Small intestine (tissue), 7 donors: ENCODE measurements around the gene SPRING1. TPM values are rescaled to one million over a fixed set of nuclear protein-coding genes. Genes with fewer than 3 reads are reported as not detected.

Source experiments
- DNase-seq, 2 donors: peaks; one replicate each; pipeline versions ENCODE4 v3.0.0 to v3.0.0-alpha.2; 2013
- FAIRE-seq: peaks from 2 replicates; lab custom pipeline; 2012; peaks lifted over from hg19 to GRCh38; lab: Jason Lieb, UNC
- H3K27ac ChIP-seq, 3 donors: one replicate each; pipeline ENCODE4 v1.5.1; 2013; ENCODE audit warnings: low read length in 2 of 3, mild to moderate bottlenecking in 2 of 3, control low read depth in 1 of 3, inconsistent platforms in 1 of 3, low read depth in 1 of 3, moderate library complexity in 1 of 3
- H3K27me3 ChIP-seq, 3 donors: one replicate each; pipeline ENCODE4 v1.6.1; 2013; ENCODE audit warnings: low read length in 3 of 3, inconsistent platforms in 1 of 3; ENCODE audit not compliant: control insufficient read depth in 3 of 3, insufficient read depth in 3 of 3
- H3K36me3 ChIP-seq, 3 donors: one replicate each; pipeline ENCODE4 v1.6.1; 2013; ENCODE audit warnings: low read length in 3 of 3, inconsistent platforms in 1 of 3, low read depth in 1 of 3, mild to moderate bottlenecking in 1 of 3, moderate library complexity in 1 of 3; ENCODE audit not compliant: control insufficient read depth in 3 of 3, insufficient read depth in 2 of 3
- H3K4me1 ChIP-seq, 3 donors: one replicate each; pipeline ENCODE4 v1.6.1; 2013; ENCODE audit warnings: low read length in 2 of 3, inconsistent platforms in 1 of 3, low read depth in 1 of 3, mild to moderate bottlenecking in 1 of 3, moderate library complexity in 1 of 3; ENCODE audit not compliant: control insufficient read depth in 3 of 3, insufficient read depth in 2 of 3
- H3K4me3 ChIP-seq, 3 donors: one replicate each; pipeline ENCODE4 v1.5.1; 2013; ENCODE audit warnings: low read length in 3 of 3, control low read depth in 1 of 3, inconsistent platforms in 1 of 3, low read depth in 1 of 3, mild to moderate bottlenecking in 1 of 3, moderate library complexity in 1 of 3
- H3K9me3 ChIP-seq, 2 donors: one replicate each; pipeline ENCODE4 v1.6.1; 2013; ENCODE audit warnings: low read depth in 1 of 2, low read length in 1 of 2; ENCODE audit not compliant: control insufficient read depth in 2 of 2, insufficient read depth in 1 of 2
- WGBS, 3 donors: extraction: QIAGEN DNeasy Blood & Tissue Kit; methylation state at CpG; one replicate each; pipeline ENCODE4 v1.1.7; 2013; 5-methylcytosine and 5-hydroxymethylcytosine counted together
- polyA plus RNA-seq, 4 donors: library from polyadenylated mRNA; stranded (reverse) in 3 of 4; unstranded in 1 of 4; fragments of 200-250 nt in 3 of 4; fragments of 120-200 nt in 1 of 4; gene quantifications; one replicate each; pipeline versions ENCODE4 v1.2.1 to v1.2.3, GENCODE V29; 2013
- donor health status: healthy with polysubstance abuse.
- donor health status: control.
- donor health status: control.
- donor health status: Bipolar disorder and iron deficiency.
- donor health status: healthy.

SPRING1 gene
- polyA plus RNA-seq, 4 donors = 10.3 to 44.8 (median 16.4) TPM

DNA sequence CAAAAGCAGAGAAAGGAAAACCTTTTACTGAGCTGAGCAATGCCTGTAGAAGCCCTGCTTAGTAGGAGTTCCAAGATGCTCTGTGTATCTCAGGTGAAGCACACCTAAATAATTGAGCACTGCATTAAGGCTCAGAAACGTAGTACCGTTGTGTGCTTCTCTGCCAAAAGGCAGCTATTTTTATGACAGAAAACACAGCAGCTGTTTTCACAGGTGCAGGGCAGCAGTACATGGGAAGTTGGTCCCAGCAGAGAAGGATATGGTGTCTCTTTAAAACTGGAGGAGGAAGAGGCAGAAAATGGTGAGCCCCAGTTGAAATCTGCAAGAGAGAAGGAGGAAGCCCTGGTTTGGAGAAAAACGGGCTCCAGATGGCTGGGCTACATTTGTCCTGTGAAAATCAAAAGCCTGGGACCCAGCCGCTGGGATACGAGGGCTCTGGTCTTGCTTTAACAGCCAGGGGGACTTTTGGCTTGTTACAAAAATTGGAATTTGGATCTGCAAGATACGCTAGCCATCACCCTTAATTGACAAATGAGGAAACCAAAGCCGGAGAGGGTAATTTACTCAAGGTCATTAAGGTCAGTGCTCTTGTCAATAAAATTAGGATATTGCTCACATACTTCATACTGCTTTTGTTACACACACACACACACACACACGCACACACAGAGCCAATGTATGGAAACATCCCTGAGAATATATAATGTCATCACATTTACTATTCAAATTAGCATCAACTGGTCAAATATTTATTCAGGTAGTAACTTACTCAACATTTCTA, 27.3 kb downstream of the SPRING1 start:
- Histone ChIP-seq H3K27me3 (peaks cover 0 to 14% (median 0%) of the 10 kb centered on the region in 3 donors), H3K4me1 (no peaks in the 10 kb centered on the region), H3K4me3 (no peak overlapping the region), H3K9me3 (no peaks in the 10 kb centered on the region), H3K36me3 (peaks cover 0 to 13% (median 3%) of the 10 kb centered on the region in 3 donors), H3K27ac (no peak overlapping the region)
- WGBS, 3 donors = 26 to 47% (median 44%) methylated on average over 8 of the region's 8 CpGs
- FAIRE-seq (no peak), DNase-seq (no peak)

DNA sequence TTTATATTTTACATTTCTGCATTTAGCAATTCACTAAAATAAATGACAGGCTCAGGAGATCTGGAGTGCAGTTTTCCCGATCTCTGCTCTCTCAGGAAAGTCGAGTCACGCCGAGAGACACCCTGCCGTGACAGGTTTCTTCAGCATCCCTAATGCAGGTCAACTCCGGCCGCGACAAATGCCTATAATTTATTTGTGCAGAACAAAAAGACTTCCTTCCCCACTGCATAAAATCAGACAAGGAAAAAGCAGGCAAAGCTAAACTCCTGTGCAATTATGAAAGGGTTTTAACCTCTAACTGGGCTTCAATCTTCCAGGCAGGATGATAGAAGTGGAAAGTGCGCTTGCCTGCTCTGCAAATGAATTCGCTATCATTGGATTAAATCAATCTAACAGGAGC, 28.1 kb downstream of the SPRING1 start:
- Histone ChIP-seq H3K27ac (no peak overlapping the region), H3K36me3 (peaks cover 0 to 6% (median 3%) of the 10 kb centered on the region in 3 donors), H3K9me3 (no peaks in the 10 kb centered on the region), H3K4me3 (no peak overlapping the region), H3K4me1 (no peaks in the 10 kb centered on the region), H3K27me3 (peaks cover 0 to 14% (median 0%) of the 10 kb centered on the region in 3 donors)
- FAIRE-seq (no peak), DNase-seq (no peak)
- WGBS, 3 donors = 69 to 74% (median 73%) methylated on average over 10 of the region's 10 CpGs

DNA sequence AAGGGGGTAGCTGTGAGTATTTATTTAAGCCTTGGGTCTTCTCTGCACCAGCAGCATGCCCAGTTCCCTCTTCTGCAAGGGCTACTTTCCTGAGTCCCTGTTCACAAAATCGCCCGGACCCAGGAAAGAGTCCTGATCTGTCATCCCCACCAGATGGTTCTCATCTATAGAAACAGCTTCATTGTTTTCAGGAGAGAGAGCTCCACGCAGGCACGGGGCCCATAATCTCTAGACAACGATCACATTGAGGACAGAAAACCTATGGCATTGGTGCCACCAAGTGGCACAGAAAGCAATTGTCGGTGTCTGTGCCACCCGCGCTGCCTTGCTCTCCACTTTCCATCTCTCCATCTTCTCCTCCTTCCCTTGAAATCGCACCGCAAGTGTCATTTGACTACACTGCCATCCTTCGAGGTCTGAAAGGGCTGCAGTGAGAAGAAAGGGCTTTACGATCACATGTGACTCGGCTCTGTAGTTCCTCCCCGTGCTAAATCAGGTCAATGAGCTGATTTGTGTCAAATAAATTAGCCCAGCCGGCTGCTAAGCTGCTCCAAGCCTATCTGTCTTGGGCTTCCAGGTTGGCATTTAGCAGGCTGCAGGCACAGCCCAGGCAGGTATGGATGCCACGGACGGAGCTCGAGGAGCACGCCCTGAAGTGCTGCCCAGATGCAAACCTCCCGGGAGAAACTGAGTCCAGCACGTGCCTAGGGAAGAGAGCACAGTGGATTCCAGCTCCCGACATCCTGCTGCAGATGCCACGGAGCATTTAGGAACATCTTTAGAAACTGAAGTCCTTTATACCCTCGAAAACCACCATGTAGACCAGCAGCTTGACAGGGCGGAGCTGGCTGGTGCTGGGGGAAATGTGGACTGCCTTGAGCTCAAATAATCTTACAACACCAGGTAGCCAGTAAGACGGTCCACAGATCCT, 28.8 kb downstream of the SPRING1 start:
- H3K4me3 ChIP-seq = no peak overlapping the region
- DNase-seq (peak; percentile 43 to 67), FAIRE-seq (no peak)
- WGBS, 3 donors = 17 to 27% (median 22%) methylated on average over 26 of the region's 26 CpGs
- no peaks in the 10 kb centered on the region for H3K9me3 ChIP-seq
- H3K4me1 ChIP-seq = no peaks in the 10 kb centered on the region
- peaks cover 0 to 14% (median 0%) of the 10 kb centered on the region in 3 donors for H3K27me3 ChIP-seq
- no peak overlapping the region for H3K27ac ChIP-seq
- H3K36me3 ChIP-seq = peaks cover 0 to 3% (median 0%) of the 10 kb centered on the region in 3 donors

GRCh38 chr12:116707751-116708150, 30.1 kb downstream of the SPRING1 start:
- H3K9me3 ChIP-seq = no peaks in the 10 kb centered on the region
- no peak overlapping the region for H3K27ac ChIP-seq
- H3K27me3 ChIP-seq = peaks cover 0 to 14% (median 0%) of the 10 kb centered on the region in 3 donors
- DNase-seq = no peak
- no peak overlapping the region for H3K4me3 ChIP-seq
- no peak for FAIRE-seq
- WGBS, 3 donors = 56 to 70% (median 68%) methylated on average over 9 of the region's 9 CpGs
- H3K4me1 ChIP-seq = no peaks in the 10 kb centered on the region
- H3K36me3 ChIP-seq = no peaks in the 10 kb centered on the region

DNA sequence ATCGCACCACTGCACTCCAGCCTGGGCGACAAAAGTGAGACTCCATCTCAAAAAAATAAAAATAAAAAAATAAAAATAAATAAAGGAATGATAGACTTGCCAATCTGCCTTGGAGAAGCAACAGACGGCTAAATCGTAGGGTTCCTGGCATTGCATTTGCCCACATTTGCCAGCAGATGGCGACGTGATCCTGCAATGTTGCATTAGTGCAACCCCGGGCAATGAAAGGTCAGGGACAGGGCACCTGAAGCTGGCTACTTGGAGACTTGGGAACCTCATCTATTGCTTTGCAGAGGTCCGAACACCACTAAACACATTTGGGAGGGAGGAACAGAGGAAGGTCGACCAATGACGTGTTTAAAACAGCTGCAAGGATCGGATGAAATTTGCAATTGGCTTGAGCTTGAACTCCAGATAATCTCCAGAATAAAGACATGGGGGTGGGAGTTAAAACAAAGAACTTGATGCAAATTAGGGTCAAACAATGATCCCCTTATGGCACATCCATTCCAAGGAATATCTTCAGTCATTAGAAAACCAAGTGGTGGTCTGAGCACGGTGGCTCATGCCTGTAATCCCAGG, 34.6 kb downstream of the SPRING1 start:
- no peak overlapping the region for H3K4me3 ChIP-seq
- H3K27me3 ChIP-seq = no peaks in the 10 kb centered on the region
- no peak overlapping the region for H3K27ac ChIP-seq
- H3K4me1 ChIP-seq = peaks cover 0 to 6% (median 0%) of the 10 kb centered on the region in 3 donors
- no peaks in the 10 kb centered on the region for H3K36me3 ChIP-seq
- WGBS, 3 donors = 16 to 21% (median 21%) methylated on average over 12 of the region's 12 CpGs
- FAIRE-seq (no peak), DNase-seq (peak; percentile 72 to 73)
- no peaks in the 10 kb centered on the region for H3K9me3 ChIP-seq

- no peak overlapping the region for H3K27ac ChIP-seq
- no peak overlapping the region for H3K4me3 ChIP-seq
- H3K9me3 ChIP-seq = no peaks in the 10 kb centered on the region
- 93 to 97% (median 94%) methylated on average over 4 of the region's 4 CpGs for WGBS, 3 donors
- H3K36me3 ChIP-seq = no peaks in the 10 kb centered on the region
- no peaks in the 10 kb centered on the region for H3K27me3 ChIP-seq
- H3K4me1 ChIP-seq = peaks cover 0 to 10% (median 0%) of the 10 kb centered on the region in 3 donors
- no peak for FAIRE-seq
- DNase-seq = no peak
Measured at GRCh38 chr12:116701432-116701831, 36.4 kb downstream of the SPRING1 start.

GRCh38 chr12:116700066-116700465, 37.8 kb downstream of the SPRING1 start:
- no peak overlapping the region for H3K27ac ChIP-seq
- H3K27me3 ChIP-seq = no peaks in the 10 kb centered on the region
- no peak for DNase-seq
- no peaks in the 10 kb centered on the region for H3K9me3 ChIP-seq
- no peak for FAIRE-seq
- peaks cover 0 to 10% (median 0%) of the 10 kb centered on the region in 3 donors for H3K4me1 ChIP-seq
- H3K4me3 ChIP-seq = no peak overlapping the region
- H3K36me3 ChIP-seq = no peaks in the 10 kb centered on the region
- 84 to 97% (median 92%) methylated on average over 6 of the region's 6 CpGs for WGBS, 3 donors

GRCh38 chr12:116698554-116699075, 39.3 kb downstream of the SPRING1 start:
- Histone ChIP-seq H3K4me3 (no peak overlapping the region), H3K27ac (no peak overlapping the region), H3K4me1 (peaks cover 0 to 19% (median 2%) of the 10 kb centered on the region in 3 donors), H3K36me3 (no peaks in the 10 kb centered on the region), H3K9me3 (no peaks in the 10 kb centered on the region), H3K27me3 (peaks cover 0 to 12% (median 2%) of the 10 kb centered on the region in 3 donors)
- 69 to 77% (median 74%) methylated on average over 2 of the region's 2 CpGs for WGBS, 3 donors
- DNase-seq = no peak
- no peak for FAIRE-seq
